GM18499 (cell line): ENCODE results near the gene TPRKB.
"Not testable (repeated sequence)": the region's sequence is repeated elsewhere in the genome, so short reads cannot be mapped to it uniquely, and the experiment has no call there.

Experiments used
- ATAC-seq: cut with Tn5 transposase; IDR thresholded peaks from one replicate; pipeline ENCODE4 v1.9.1; 2021; ENCODE audit warnings: moderate number of reproducible peaks; ENCODE audit not compliant: insufficient read depth, unreplicated experiment

Gene TPRKB

DNA sequence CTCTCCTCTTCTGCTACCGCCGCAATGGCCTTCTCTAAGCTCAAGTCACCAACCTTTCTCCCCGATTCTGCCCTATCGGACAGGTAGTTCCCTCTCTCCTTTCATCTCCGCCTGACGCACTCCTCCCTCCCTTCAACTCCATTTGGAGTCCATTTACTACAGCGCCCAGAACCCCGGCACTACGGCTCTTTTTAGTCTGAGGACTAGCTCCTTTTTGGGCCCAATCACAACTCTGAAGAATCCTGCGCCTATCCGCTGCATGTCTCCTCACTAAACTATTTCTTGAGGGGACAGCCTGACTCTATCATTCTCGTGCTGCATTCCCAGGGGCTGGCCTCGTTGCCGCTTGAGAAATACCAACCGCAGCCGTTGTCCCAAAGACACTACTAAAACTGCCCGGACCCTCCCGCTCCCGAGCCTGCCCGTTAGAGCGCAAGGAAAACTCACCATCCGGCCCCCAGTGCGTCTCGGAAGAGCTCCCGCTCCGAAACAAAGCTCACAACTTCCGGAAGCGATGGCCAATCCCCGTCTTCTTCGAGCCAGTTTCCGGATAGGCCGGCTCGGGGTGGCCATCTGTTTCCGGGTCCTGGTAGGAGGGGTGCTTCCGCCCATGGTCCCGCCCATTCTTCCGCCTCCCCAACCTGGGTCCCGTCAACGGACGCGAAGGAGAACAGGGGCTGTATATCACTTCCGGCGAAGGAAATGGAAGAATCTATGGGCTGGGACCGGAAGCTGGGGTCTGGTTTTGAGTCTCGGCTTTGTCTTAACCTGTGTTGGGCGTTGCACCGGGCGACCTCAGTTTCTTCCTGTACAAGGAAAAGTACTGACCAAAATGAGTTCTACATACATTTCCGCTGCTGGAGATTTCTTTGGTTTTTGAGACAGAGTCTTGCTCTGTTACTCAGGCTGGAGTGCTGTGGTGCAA is at the start of gene TPRKB:
Gene TPRKB (minus strand): TSS at position 491 of the 925 bp plus-strand sequence. CDS start 2,776 bp downstream, outside the sequence.
- ATAC-seq: peak; percentile 89

- ATAC-seq: not testable (repeated sequence)
These were observed 46.7 kb upstream of the TPRKB start, which contains the start of gene C2orf78 for GRCh38 chr2:73783883-73784282. TSS of gene C2orf78 (plus strand) at chr2:73784183. CDS start at chr2:73784310, 127 bp downstream.

DNA sequence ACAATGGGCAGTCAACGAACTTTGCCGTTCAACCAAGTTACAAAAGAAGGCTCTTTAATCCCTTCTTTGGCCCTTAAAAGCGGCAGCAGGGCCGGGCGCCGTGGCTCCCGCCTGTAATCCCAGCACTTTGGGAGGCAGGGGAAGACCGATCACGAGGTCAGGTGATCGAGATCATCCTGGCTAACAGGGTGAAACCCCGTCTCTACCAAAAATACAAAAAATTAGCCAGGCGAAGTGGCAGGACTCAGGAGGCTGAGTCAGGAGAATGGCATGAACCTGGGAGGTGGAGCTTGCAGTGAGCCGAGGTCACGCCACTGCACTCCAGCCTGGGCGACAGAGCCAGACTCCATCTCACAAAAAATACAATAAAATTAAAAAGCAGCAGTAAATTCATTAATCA is 46.3 kb upstream of the TPRKB start:
- ATAC-seq: not testable (repeated sequence)

GRCh38 chr2:73780237-73780582 is 43.1 kb upstream of the TPRKB start:
- ATAC-seq: no peak

DNA sequence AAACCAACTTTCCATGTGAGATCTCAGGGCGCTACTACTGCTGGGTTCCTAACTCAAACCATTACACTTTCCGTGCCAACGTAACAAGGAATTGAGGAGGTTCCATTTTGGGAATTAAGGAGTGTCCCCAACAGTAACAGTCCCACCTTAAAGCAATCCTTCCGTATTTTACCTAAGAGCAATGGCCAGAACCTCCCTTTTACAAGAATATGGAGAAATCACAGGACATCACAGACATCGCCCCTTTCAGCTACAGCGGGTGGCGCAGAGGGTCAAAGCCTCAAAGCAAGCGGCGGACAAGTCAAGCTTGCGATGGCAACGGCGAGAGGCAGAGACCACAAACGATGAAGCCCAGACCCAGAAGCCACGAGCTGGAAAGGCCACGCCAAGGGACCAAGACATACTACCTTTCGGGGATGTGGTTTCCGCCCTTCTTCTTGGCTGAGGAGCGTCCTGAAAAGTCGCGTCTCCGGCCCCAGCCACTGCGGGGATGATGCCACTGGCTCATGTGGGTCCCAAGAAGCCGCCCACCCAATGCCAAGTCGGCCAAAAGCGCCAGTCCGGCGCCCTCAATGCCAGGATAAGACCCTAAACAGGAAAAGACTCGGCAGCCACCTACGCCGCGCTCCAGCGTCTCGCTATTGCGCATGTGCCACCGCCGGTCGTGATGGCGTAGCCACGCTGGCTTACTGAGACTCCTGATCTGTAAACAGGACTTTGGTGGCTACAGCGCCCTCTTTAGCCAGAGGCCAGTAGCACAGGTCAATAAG is 42.5 kb upstream of the TPRKB start, which contains the start of gene DUSP11:
Gene DUSP11 (minus strand): TSS at position 637 of the 770 bp plus-strand sequence. CDS start 129 bp downstream, at position 508.
- peak; percentile 98 for ATAC-seq

GRCh38 chr2:73778867-73779466 is 41.8 kb upstream of the TPRKB start:
- ATAC-seq: not testable (repeated sequence)

DNA sequence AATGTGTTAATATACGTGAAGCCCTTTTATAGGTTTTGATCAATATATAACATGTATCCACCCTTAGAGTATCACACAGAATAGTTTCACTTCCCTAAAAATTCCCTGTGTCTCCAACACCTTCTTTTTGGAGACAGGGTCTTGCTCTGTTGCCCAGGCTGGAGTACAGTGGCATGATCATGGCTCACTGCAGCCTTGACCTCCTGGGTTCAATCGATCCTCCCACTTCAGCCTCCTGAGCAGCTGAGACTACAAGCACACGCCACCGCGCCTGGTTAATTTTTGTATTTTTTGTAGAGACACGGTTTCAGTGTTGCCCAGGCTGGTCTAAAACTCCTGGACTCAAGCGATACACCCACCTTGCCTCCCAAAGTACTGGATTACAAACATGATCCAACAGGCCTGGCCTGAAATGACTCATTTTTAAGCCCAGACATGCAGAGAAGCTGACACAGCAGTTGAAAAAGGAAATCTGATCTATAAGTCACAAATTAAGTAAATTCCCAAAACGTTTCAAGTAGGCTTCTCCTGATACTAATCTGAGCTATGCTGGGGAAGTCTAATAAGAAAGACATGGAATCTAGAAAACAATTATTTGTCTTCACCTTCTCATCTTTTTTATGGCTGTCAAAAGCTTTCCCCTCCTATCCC is 39.8 kb upstream of the TPRKB start:
- no peak for ATAC-seq

DNA sequence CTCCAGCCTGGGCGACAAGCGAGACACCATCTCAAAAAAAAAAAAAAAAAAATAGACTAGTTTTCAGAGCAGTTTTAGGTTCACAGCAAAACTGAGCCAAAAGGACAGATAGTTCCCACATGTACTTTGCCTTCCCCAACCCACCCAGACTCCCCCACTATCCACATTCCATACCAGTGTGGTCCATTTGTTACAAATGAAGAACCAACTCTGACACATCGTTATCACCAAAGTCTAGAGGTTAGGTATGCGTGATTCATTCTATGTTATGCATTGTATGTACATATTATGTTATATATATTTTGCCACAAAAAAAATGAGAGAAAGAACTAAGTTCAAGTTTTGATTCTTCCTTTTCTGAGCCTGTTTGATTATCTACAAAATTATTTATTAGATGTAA is 39.2 kb upstream of the TPRKB start:
- no peak for ATAC-seq

- ATAC-seq: no peak
These were observed 35.7 kb upstream of the TPRKB start for GRCh38 chr2:73772819-73773218.

DNA sequence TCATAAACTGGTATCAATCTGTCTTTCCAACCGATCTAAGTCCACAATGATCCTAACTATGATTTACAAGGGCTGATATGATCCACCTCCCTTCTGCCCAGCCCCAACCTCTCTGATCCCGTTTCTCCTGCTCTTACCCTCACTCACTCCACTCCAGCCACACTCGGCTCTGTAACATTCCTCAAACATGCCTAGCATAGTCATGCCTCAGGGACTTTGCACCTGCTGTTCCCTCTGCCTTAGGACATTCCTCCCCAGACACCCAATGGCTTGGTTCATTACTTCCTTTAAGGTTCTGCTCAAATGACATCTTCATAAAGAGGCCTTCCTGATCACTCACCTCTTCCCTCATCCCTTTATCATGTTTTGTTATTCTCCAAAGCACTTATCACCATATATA is 33.6 kb upstream of the TPRKB start:
- ATAC-seq: no peak

- ATAC-seq: no peak
These were observed 29.8 kb upstream of the TPRKB start for GRCh38 chr2:73766994-73767393.

GRCh38 chr2:73766349-73766748 is 29.2 kb upstream of the TPRKB start:
- no peak for ATAC-seq

GRCh38 chr2:73764945-73765344 is 27.8 kb upstream of the TPRKB start:
- ATAC-seq: no peak

GRCh38 chr2:73762571-73762970 is 25.4 kb upstream of the TPRKB start:
- no peak for ATAC-seq

- no peak for ATAC-seq
These were observed 22.8 kb upstream of the TPRKB start for GRCh38 chr2:73759904-73760303.

DNA sequence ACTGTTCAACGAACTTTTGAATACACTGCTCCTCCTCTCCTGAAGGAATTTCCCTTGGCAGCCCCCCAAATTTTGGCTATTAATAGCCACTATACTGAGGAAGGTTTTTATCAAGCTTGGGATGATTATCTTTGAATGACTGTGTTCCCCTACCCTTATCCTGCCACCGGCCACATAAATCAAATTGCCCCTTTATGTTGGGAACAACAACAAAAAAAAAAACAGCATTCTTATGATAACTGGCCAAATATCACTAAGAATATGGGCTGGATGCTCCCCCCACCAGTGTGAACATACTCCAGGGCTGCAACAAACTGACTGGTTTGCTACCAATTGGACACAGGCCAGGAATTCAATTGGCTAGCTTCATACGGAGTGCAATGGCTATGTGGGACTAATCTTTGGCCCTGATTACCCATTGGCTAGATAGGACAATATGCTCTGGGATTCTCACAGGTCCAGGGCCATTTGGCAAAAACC is 22.2 kb upstream of the TPRKB start:
- ATAC-seq: no peak

DNA sequence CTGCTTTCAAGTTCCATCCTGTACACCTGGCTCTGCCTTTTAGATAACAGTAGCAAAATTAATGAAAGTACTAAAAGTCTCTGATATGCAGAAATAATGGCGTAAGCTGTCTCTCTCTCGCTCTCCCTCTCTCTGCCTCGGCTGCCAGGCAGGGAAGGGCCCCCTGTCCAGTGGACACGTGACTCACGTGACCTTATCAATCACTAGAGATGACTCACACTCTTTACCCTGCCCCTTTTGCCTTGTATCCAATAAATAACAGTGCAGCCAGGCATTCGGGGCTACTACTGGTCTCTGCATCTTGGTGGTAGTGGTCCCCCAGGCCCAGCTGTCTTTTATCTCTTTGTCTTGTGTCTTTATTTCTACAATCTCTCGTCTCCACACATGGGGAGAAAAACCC is 17.2 kb upstream of the TPRKB start:
- not testable (repeated sequence) for ATAC-seq

DNA sequence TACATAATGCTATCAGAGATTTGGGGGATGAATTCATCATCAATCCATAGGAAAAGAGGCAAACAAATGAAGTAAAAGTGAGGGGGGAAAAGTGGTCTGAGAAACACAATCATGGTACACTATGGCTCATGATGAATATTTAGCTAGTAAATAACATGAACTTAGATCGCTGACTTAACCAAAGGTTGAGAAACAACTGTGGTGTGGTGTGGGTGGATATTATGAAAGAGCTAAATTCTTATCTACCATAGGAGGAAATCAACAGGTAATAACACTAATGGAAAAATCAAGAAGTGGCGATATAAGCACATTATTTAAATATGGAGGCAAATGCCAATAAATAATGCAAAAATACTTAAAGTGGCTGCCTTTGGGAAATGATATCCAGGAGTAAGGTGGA is 12.2 kb upstream of the TPRKB start:
- no peak for ATAC-seq

- ATAC-seq: no peak
These were observed 9.7 kb upstream of the TPRKB start for GRCh38 chr2:73746877-73747208.
